Liver (tissue), 9 donors: ENCODE data around the gene VSIR. TPM values are rescaled to one million over a fixed set of nuclear protein-coding genes. Genes with fewer than 3 reads are reported as not detected.

Source experiments
- DNase-seq: peaks from one replicate; pipeline ENCODE4 v3.0.0-alpha.2; 2017; ENCODE audit warnings: low spot score
- H3K27ac ChIP-seq, 2 donors: one replicate each; pipeline ENCODE4 v1.7.0; 2013; ENCODE audit warnings: inconsistent platforms in 2 of 2, low read length in 2 of 2, control low read depth in 1 of 2, low read depth in 1 of 2, mild to moderate bottlenecking in 1 of 2
- H3K27me3 ChIP-seq, 4 donors: one replicate each; pipeline versions ENCODE4 v1.6.1 to v1.7.0; 2013; ENCODE audit warnings: low read length in 3 of 4, inconsistent platforms in 1 of 4, mild to moderate bottlenecking in 1 of 4, moderate library complexity in 1 of 4; ENCODE audit not compliant: control insufficient read depth in 4 of 4, insufficient read depth in 4 of 4
- H3K36me3 ChIP-seq, 4 donors: one replicate each; pipeline versions ENCODE4 v1.6.1 to v1.7.0; 2013; ENCODE audit warnings: low read length in 3 of 4, mild to moderate bottlenecking in 3 of 4, low read depth in 1 of 4, moderate library complexity in 1 of 4; ENCODE audit not compliant: control insufficient read depth in 4 of 4, insufficient read depth in 3 of 4
- H3K4me1 ChIP-seq, 4 donors: one replicate each; pipeline versions ENCODE4 v1.6.1 to v1.7.0; 2013; ENCODE audit warnings: low read length in 3 of 4, mild to moderate bottlenecking in 3 of 4, moderate library complexity in 1 of 4; ENCODE audit not compliant: control insufficient read depth in 4 of 4, insufficient read depth in 4 of 4
- H3K4me3 ChIP-seq, 3 donors: one replicate each; pipeline versions ENCODE4 v1.6.1 to v1.7.0; 2013; ENCODE audit warnings: low read length in 3 of 3, control low read depth in 1 of 3, low read depth in 1 of 3, mild to moderate bottlenecking in 1 of 3
- H3K9ac ChIP-seq, 2 donors: one replicate each; pipeline ENCODE4 v1.7.0; 2013; ENCODE audit warnings: low read length in 2 of 2, mild to moderate bottlenecking in 2 of 2, moderate library complexity in 2 of 2, control low read depth in 1 of 2, low read depth in 1 of 2
- H3K9me3 ChIP-seq, 4 donors: one replicate each; pipeline versions ENCODE4 v1.6.1 to v1.7.0; 2013; ENCODE audit warnings: low read length in 3 of 4; ENCODE audit not compliant: control insufficient read depth in 4 of 4
- ATF3 ChIP-seq: IDR thresholded peaks from 2 replicates; pipeline ENCODE4 v1.6.1; 2016; ENCODE audit warnings: antibody characterized with exemption
- EGR1 ChIP-seq, 2 donors: IDR thresholded peaks; 2 replicates each; pipeline ENCODE4 v1.6.1; 2016 to 2018; ENCODE audit warnings: antibody characterized with exemption in 2 of 2, low read depth in 2 of 2
- FOXA1 ChIP-seq: IDR thresholded peaks from 2 replicates; pipeline ENCODE4 v1.6.1; 2016; ENCODE audit warnings: antibody characterized with exemption
- FOXA2 ChIP-seq: IDR thresholded peaks from 2 replicates; pipeline ENCODE4 v1.6.1; 2016; ENCODE audit warnings: antibody characterized with exemption
- HNF4A ChIP-seq, 2 donors: conservative IDR thresholded peaks; 2 replicates each; pipeline ENCODE4 v1.6.1; 2016; ENCODE audit warnings: antibody characterized with exemption in 2 of 2, mild to moderate bottlenecking in 2 of 2
- JUND ChIP-seq, 2 donors: IDR thresholded peaks; 2 replicates each; pipeline ENCODE4 v1.6.1; 2016; ENCODE audit warnings: antibody characterized with exemption in 2 of 2
- RAD21 ChIP-seq, 2 donors: IDR thresholded peaks; 2 replicates each; pipeline ENCODE4 v1.6.1; 2016; ENCODE audit warnings: antibody characterized with exemption in 2 of 2, mild to moderate bottlenecking in 2 of 2
- REST ChIP-seq: IDR thresholded peaks from 2 replicates; pipeline ENCODE4 v1.6.1; 2016; ENCODE audit warnings: antibody characterized with exemption, mild to moderate bottlenecking
- SP1 ChIP-seq: IDR thresholded peaks from 2 replicates; pipeline ENCODE4 v1.6.1; 2018; ENCODE audit warnings: antibody characterized with exemption, mild to moderate bottlenecking
- ZBTB33 ChIP-seq: IDR thresholded peaks from 2 replicates; pipeline ENCODE4 v1.6.1; 2016; ENCODE audit warnings: antibody characterized with exemption
- WGBS: extraction: QIAGEN DNeasy Blood & Tissue Kit; methylation state at CpG from one replicate; pipeline ENCODE4 v1.1.7; 2013; 5-methylcytosine and 5-hydroxymethylcytosine counted together
- polyA plus RNA-seq, 2 donors: library from polyadenylated mRNA; stranded (reverse) in 1 of 2; unstranded in 1 of 2; fragments of 200-250 nt in 1 of 2; fragments of >200 nt in 1 of 2; fragmentation: Nextera tagmentation in 1 of 2; extraction: Ambion mirVana in 1 of 2; gene quantifications; one replicate each; pipeline versions ENCODE4 v1.2.1 to v1.2.3, GENCODE V29; 2013 to 2015
- total RNA-seq, 2 donors: library from RNA; depleted of rRNA; stranded (reverse); fragments of >200 nt; gene quantifications; one replicate each; pipeline ENCODE4 v1.2.3, GENCODE V29; 2014
- TF ChIP-seq, protein P1 (sequence below): fragments of 150-350 bp; IDR thresholded peaks from 2 replicates; pipeline ENCODE4 v1.5.1; 2017; ENCODE audit warnings: improper control_type of control experiment, low read depth, low read length; ENCODE audit not compliant: missing input control
- donor health status: healthy.
- donor health status: healthy.
- donor health status: healthy.
- donor health status: healthy.
- donor health status: healthy.

The VSIR gene
- total and polyA plus RNA-seq, 4 donors, result 7.2 to 12.2 (median 10.8) TPM

DNA sequence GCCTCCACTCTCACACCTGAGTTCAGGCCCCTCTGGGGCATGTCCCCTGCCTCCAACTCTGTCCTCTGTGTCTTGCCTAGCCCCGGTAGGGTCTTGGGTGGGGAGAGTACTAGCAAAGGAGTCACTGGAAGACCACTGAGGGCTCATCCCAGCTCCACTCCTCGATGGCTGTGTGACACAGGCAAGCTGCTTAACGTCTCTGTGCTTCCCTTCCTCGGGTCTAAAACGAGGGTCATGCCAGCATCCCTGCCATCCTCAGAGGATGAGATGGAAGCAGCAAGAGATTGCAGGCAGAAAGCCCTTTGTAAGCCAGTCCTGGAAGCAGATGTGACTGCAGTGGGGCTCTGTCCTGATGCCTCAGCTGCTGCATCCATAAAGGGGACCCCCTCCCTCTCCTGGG lies 38.5 kb downstream of the VSIR start:
- TF ChIP-seq REST (no peak), FOXA2 (no peak), EGR1 (IDR thresholded peaks at IDR 0.05; ENCODE audit: low read depth in 2 of 2) (no peak), FOXA1 (no peak), ZBTB33 (no peak), HNF4A (conservative IDR thresholded peaks at IDR 0.05) (no peak), RAD21 (IDR thresholded peaks at IDR 0.05) (no peak)
- Histone ChIP-seq H3K27me3 (no peaks in the 10 kb centered on the region), H3K4me3 (no peak overlapping the region), H3K27ac (no peak overlapping the region), H3K4me1 (peaks cover 0 to 4% (median 0%) of the 10 kb centered on the region in 4 donors), H3K9me3 (no peaks in the 10 kb centered on the region), H3K36me3 (no peaks in the 10 kb centered on the region), H3K9ac (no peak overlapping the region)
- no peak for DNase-seq
- 78% methylated on average over 5 of the region's 5 CpGs for WGBS

GRCh38 chr10:71731791-71732190 lies 41.5 kb downstream of the VSIR start:
- Histone ChIP-seq H3K9ac (no peak overlapping the region), H3K27me3 (no peaks in the 10 kb centered on the region), H3K4me1 (peaks cover 0 to 8% (median 4%) of the 10 kb centered on the region in 4 donors), H3K9me3 (no peaks in the 10 kb centered on the region), H3K36me3 (no peaks in the 10 kb centered on the region), H3K4me3 (no peak overlapping the region), H3K27ac (no peak overlapping the region)
- 90% methylated on average over 12 of the region's 12 CpGs for WGBS
- DNase-seq, result no peak
- TF ChIP-seq JUND (IDR thresholded peaks at IDR 0.05) (no peak), ATF3 (no peak), SP1 (no peak), ZBTB33 (no peak), HNF4A (conservative IDR thresholded peaks at IDR 0.05) (no peak)
- TF ChIP-seq, protein P1, sequence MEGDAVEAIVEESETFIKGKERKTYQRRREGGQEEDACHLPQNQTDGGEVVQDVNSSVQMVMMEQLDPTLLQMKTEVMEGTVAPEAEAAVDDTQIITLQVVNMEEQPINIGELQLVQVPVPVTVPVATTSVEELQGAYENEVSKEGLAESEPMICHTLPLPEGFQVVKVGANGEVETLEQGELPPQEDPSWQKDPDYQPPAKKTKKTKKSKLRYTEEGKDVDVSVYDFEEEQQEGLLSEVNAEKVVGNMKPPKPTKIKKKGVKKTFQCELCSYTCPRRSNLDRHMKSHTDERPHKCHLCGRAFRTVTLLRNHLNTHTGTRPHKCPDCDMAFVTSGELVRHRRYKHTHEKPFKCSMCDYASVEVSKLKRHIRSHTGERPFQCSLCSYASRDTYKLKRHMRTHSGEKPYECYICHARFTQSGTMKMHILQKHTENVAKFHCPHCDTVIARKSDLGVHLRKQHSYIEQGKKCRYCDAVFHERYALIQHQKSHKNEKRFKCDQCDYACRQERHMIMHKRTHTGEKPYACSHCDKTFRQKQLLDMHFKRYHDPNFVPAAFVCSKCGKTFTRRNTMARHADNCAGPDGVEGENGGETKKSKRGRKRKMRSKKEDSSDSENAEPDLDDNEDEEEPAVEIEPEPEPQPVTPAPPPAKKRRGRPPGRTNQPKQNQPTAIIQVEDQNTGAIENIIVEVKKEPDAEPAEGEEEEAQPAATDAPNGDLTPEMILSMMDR, result no peak
